Right forelimb (tissue), 1 donor: ENCODE measurements around the gene MEIKIN.

Experiments used
- DNase-seq: peaks from one replicate; pipeline ENCODE4 v3.0.0-alpha.2; 2018

The MEIKIN gene

GRCh38 chr5:131945551-131946168 is at the start of gene MEIKIN:
MEIKIN (minus strand) TSS chr5:131945663; CDS start chr5:131945505, 158 bp downstream.
- DNase-seq = no peak

GRCh38 chr5:131994533-131995226 is 49.2 kb upstream of the MEIKIN start:
- DNase-seq = no peak

- no peak for DNase-seq
Observed at GRCh38 chr5:131994090-131994489, 48.6 kb upstream of the MEIKIN start.

GRCh38 chr5:131993676-131994075 is 48.2 kb upstream of the MEIKIN start:
- DNase-seq = no peak

- no peak for DNase-seq
Observed at GRCh38 chr5:131992370-131992769, 46.9 kb upstream of the MEIKIN start.

- DNase-seq = no peak
Observed at GRCh38 chr5:131991593-131992324, 46.3 kb upstream of the MEIKIN start.

- no peak for DNase-seq
Observed at GRCh38 chr5:131990716-131991115, 45.3 kb upstream of the MEIKIN start.

GRCh38 chr5:131988601-131989000 is 43.1 kb upstream of the MEIKIN start:
- DNase-seq = no peak

GRCh38 chr5:131987251-131987650 is 41.8 kb upstream of the MEIKIN start:
- no peak for DNase-seq

GRCh38 chr5:131986161-131986912 is 40.9 kb upstream of the MEIKIN start:
- no peak for DNase-seq

GRCh38 chr5:131984956-131985665 is 39.6 kb upstream of the MEIKIN start:
- no peak for DNase-seq

GRCh38 chr5:131983244-131983771 is 37.8 kb upstream of the MEIKIN start:
- no peak for DNase-seq

GRCh38 chr5:131981516-131981915 is 36.1 kb upstream of the MEIKIN start:
- no peak for DNase-seq

- peak; percentile 13 for DNase-seq
Observed at GRCh38 chr5:131980696-131981095, 35.2 kb upstream of the MEIKIN start.

GRCh38 chr5:131979816-131980215 is 34.4 kb upstream of the MEIKIN start:
- peak; percentile 13 for DNase-seq

GRCh38 chr5:131977212-131977604 is 31.7 kb upstream of the MEIKIN start:
- DNase-seq = peak; percentile 20

- DNase-seq = peak; percentile 13
Observed at GRCh38 chr5:131976414-131977211, 31.1 kb upstream of the MEIKIN start.

GRCh38 chr5:131974956-131975726 is 29.7 kb upstream of the MEIKIN start:
- peak; percentile 37 for DNase-seq

GRCh38 chr5:131974622-131974955 is 29.1 kb upstream of the MEIKIN start:
- DNase-seq = peak; percentile 9

GRCh38 chr5:131974016-131974415 is 28.6 kb upstream of the MEIKIN start:
- peak; percentile 25 for DNase-seq
